Activated T-helper 1 cell treated with Interleukin-2 at 50 U/mL for 16 hours (primary cell): ENCODE data around the gene HNRNPF.

Experiments
- DNase-seq: peaks from one replicate; pipeline ENCODE4 v3.0.0-alpha.2; 2020; ENCODE audit warnings: low read depth

The HNRNPF gene

DNA sequence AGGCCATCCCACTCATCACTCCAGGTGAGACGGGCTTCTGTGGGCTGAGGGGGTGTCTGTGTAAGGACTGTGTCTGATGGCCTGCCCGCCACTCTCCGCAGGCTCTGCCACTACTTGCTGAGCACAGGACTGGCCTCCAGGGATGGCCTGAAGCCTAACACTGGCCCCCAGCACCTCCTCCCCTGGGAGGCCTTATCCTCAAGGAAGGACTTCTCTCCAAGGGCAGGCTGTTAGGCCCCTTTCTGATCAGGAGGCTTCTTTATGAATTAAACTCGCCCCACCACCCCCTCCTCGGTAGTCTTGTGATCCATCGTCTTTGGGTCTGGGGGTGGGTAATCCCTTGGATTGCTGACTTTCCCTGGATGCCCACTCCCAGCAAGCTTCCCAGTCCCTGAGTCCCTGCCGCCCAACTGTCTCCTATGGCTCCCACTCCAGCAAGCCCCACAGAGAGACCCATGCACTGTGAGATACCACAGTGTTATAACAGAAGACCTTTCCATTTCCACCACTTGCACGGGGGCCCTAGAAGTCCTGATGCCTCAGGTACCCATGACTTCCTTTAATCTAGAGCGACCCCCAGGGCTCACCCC, 32.8 kb downstream of the HNRNPF start:
- DNase-seq = no peak

DNA sequence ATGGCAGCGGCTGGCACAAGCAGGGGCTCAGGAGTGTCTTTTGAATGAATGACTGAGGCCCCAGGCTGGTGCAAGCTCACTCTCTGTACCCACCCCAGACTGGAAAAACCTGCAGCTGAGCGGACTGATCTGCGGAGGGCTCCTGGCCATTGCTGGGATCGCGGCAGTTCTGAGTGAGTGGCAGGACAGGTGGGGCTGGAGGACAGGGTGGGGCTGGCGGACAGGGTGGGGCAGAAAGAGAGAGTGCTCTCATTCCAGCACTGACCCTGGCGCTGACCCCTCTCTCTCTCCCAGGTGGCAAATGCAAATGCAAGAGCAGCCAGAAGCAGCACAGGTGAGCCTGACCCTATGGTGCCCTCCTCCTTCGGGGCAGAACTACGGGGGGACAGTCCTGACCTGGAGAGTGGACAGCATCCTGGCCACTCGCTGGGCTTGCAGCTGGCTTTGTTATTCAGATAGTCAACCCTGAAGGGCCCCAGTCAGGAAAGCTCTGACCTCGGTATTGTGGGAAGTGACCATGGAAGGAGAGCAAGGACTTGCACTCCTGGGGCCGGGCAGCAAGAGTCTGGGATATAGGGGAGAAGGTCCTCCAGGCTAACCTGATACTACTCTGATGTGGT, 33.5 kb downstream of the HNRNPF start:
- DNase-seq = no peak

- DNase-seq = no peak
Observed at GRCh38 chr10:43374194-43374593, 34.8 kb downstream of the HNRNPF start.

GRCh38 chr10:43373461-43373860, 35.5 kb downstream of the HNRNPF start:
- DNase-seq = no peak

DNA sequence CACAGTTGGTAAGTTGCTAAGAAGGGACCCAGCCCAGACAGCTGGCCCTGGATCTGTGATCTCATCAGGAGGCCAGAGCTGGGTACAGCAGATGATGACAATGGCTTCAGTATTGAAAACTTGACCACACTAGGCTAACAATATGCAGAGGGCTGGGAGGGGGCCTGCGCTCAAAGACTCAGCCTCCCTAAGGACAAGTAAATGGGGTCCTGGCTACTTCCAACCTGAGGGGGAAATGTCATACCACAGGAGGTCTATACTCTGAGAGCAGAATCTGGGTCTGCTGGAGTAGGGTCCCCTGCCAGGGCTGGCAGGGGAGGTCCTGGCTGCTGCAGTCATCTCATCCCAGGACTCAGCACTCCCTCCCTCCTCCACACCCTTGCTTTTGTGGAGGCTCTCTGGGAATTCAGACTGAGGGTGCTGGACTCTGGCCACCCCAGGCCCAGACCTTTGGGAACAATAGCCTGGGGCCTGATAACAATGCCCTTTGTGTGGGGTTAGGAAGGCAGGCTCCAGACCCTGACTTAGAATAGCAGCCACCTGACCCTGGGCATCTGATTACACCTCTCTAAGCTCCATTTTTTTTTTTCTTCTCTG, 36.1 kb downstream of the HNRNPF start:
- DNase-seq = no peak

DNA sequence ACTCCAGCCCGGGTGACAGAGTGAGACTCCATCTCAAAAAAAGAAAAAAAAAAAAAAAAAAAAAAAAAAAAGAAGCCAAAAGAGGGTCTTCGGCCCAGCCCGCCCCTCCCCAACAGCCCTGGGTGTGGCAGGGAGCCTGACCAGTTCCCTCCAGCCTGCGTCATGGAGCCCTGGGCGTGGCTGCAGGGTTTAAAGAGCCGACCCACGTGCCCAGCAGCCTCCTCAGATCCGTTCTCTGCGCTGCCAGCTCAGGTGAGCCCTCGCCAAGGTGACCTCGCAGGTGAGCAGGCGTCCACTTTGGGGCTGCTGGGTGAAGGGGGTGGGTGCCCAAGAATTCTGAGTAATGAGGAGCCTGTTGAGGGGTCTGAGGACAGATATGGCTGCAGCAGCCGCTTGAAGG, 37.6 kb downstream of the HNRNPF start, which contains the start of gene FXYD4:
Gene FXYD4 (plus strand): TSS at position 219 of the 400 bp plus-strand sequence. CDS start 2,111 bp downstream, outside the sequence.
- no peak for DNase-seq

DNA sequence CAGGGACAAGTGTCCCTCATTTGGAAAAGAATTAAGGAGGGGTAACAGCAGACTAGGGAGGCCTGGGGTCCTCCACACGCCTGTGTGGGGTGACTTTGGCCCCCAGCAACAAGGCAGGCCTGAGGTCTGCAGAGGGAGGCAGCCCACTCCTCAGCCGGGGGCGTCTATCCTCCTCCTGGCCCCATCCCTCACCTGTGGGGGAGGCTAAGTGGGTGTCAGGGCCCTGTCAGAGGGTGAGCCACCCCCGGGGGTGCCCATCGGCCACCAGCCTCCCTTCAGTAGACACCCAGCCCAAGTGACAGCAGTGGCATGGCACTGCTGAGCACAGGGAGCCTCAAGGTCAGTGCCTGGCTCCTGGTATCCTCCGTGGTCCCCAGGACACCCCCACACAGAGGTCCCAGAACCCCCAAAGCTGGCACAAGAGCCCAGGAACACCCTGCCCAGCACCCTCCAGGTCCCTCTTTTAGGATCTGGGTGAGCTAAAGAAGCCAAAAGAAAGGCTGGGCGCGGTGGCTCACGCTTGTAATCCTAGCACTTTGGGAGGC, 38.2 kb downstream of the HNRNPF start:
- DNase-seq = no peak

DNA sequence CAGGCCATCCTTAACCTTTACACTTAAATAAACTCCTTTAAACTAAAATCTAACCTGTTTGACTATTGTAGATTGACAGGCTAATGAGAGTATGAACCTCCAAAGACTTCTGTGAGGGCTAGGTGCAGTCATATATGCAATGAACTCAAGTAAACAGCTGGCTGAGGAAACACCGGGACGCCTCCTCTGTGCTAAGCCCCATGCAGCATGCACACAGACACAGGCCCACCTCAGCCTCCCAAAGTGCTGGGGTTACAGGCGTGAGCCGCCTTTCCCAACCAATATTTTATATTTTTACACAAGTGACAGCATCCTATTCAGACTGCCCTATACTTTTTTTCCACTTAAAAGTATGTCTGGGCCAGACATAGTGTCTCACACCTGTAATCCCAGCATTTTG, 39.1 kb downstream of the HNRNPF start:
- DNase-seq = no peak

GRCh38 chr10:43365001-43365400, 44.0 kb downstream of the HNRNPF start:
- no peak for DNase-seq

- peak; percentile 93 for DNase-seq
Observed at GRCh38 chr10:43362191-43362839, 46.7 kb downstream of the HNRNPF start.

DNA sequence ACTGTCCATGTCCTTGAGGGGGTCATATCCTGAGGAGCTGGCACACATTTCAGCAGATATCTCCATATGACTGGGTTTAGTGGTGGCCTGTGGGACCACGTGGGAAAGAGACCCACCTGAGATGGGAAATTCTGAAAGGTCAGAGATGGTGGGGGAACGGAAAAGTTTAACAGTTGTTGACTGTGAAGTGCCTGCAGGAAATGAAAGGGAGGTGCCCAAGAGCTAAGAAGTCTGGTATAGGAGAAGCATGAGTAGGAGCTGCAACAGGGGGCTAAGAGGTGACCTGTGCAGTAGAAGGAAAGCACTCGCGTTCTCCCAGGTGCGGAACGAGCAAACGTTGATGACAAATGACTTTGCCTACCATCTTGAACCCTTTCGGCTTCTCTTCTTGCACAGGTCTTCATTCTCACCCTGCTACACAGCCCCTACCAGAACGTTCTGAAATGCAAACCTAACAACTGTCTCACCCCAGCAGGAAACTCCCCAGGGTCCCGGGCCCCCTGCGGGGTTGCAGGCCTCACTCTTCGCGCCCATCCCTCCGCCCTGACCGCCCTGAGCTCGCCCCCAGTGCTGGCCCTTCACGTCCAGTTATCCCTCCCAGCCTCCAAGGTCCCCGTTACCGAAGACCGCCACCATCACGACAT, 47.3 kb downstream of the HNRNPF start:
- no peak for DNase-seq

- no peak for DNase-seq
Observed at GRCh38 chr10:43360086-43360485, 48.9 kb downstream of the HNRNPF start.

DNA sequence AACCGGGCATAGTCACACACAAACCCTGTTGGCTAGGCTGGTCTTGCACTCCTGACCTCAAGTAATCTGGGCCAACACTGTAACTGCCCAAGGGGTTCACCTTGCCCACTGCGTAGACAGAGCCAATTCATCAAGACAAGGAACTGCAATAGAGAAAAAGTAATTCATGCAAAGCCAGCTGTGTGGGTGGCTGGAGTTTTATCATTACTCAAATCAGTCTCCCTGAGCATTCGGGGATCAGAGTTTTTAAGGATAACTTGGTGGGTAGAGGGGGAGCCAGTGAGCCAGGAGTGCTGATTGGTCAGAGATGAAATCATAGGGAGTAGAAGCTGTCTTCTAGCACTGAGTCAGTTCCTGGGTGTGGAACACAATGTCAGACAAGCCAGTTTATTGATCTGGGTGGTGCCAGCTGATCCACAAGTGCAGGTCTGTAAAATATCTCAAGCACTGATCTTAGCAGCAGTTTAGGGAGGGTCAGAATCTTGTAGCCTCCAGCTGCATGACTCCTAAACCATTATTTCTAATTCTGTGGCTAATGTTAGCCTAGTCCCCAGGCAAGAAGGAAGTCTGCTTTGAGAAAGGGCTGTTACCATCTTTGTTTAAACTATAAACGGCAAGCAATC, 53.1 kb downstream of the HNRNPF start:
- no peak for DNase-seq

DNA sequence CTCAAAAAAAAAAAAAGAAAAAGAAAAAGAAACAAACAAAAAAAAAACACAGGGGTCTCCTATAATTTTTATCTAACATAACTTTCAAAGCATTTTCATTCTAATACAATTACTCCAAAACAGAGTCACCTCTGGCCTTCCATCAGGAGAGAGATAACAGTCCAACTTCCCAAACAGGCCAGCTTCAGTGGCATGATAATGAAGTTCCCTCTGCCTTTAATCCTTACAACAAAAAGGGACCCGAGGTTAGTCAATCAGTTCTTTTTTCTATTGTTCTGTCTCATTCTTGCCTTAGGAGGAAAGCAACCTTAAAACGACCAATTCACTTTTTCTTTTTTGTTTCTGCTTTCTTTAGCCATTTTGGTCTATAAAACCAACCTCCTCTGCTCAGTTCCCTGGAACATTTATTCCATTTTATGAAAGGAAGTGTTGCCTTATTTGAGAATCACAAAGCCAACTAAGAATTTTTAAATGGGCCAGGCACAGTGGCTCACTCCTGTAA, 54.1 kb downstream of the HNRNPF start:
- no peak for DNase-seq

DNA sequence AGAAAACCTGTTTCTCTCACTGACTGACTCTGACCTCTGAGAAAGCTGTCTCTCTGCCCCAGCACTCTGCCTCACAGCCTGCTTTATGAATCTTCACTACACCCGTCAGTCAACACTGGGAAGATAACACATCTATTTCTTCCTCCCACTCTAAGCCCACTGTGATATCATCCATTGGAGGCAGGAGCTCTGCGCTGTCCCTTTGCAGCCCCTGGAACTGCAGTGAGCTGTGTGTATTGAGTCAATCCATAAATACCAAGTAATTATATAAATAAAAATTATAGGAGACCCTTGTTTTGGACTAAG, 54.7 kb downstream of the HNRNPF start:
- no peak for DNase-seq

- DNase-seq = no peak
Observed at GRCh38 chr10:43353495-43354329, 55.3 kb downstream of the HNRNPF start.

- DNase-seq = no peak
Observed at GRCh38 chr10:43352951-43353350, 56.0 kb downstream of the HNRNPF start.

- DNase-seq = no peak
Observed at GRCh38 chr10:43351301-43351700, 57.7 kb downstream of the HNRNPF start.

DNA sequence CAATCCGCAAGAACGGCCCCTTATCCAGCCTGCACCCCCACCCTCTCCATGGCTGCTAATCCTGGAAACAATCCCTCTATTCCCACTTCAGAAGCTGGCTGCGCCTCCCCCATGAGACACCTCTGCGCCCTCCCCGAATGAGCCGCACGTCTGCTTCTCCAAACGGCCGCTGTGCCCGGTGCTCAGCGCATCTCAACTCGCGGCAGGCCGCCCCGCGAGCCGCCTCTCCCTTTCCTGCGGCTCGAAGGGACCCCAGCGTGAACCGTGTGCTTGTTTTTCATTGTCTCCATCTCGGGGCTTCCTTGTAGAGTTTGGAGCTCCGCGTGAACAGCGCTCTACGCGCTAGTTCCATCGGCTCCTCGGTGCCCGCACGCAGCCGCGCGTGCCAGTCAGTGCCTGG, 58.3 kb downstream of the HNRNPF start:
- DNase-seq = no peak

DNA sequence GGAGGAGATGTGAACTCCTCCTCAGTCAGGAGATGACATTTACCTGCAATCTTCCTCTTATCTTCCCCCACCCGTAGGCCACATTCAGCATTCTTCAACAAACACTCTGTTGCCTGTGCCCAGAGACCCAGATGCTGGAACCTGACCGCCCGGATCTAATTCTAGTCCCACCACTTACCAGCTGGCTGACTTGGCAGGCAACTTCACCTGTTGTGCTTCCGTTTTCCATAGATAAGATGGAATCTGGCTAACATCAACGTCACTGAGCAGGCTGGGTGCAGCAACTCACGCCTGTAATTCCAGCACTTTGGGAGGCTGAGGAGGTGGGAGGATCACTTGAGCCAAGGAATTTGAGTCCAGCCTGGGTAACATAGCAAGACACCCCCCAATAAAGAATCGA, 58.8 kb downstream of the HNRNPF start:
- no peak for DNase-seq
